Skeletal muscle cell (primary cell): Measurements from ENCODE around the gene SCGB3A1.

Source experiments
- DNase-seq: peaks from one replicate; pipeline ENCODE4 v3.0.0-alpha.2; 2010; ENCODE audit warnings: low read depth
- H3K4me3 ChIP-seq: 2 replicates; pipeline ENCODE4 v1.5.1; 2011; ENCODE audit warnings: low read depth, mild to moderate bottlenecking, control low read depth, low read length, moderate library complexity

SCGB3A1 gene, protein sequence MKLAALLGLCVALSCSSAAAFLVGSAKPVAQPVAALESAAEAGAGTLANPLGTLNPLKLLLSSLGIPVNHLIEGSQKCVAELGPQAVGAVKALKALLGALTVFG

DNA sequence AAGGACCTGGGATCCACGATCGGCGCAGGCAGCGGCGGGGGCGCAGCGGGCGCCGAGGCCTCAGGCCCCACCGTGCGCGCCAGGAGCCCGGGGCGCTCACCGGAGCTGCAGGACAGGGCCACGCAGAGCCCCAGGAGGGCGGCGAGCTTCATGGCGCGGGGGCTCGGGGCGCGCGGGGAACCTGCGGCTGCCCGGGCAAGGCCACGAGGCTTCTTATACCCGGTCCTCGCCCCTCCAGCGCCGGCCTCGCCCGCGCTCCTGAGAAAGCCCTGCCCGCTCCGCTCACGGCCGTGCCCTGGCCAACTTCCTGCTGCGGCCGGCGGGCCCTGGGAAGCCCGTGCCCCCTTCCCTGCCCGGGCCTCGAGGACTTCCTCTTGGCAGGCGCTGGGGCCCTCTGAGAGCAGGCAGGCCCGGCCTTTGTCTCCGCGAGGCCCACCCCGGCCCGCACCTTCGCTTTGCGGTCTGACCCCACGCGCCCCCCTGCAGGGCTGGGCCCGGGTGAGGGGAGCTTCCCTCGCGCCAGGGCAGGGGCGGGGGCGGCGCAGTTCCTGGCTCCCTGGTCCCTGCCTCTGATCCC, at the start of gene SCGB3A1:
Gene SCGB3A1 (minus strand): TSS at position 189 of the 577 bp plus-strand sequence. CDS start 37 bp downstream, at position 152.
- no peak for DNase-seq

GRCh38 chr5:180640611-180640860, 49.2 kb upstream of the SCGB3A1 start:
- DNase-seq = no peak
- H3K4me3 ChIP-seq = no peak overlapping the region

More for the DNA sequence above, at the start of gene SCGB3A1:
- H3K4me3 ChIP-seq = peak within 1 kb of the TSS; percentile 18

DNA sequence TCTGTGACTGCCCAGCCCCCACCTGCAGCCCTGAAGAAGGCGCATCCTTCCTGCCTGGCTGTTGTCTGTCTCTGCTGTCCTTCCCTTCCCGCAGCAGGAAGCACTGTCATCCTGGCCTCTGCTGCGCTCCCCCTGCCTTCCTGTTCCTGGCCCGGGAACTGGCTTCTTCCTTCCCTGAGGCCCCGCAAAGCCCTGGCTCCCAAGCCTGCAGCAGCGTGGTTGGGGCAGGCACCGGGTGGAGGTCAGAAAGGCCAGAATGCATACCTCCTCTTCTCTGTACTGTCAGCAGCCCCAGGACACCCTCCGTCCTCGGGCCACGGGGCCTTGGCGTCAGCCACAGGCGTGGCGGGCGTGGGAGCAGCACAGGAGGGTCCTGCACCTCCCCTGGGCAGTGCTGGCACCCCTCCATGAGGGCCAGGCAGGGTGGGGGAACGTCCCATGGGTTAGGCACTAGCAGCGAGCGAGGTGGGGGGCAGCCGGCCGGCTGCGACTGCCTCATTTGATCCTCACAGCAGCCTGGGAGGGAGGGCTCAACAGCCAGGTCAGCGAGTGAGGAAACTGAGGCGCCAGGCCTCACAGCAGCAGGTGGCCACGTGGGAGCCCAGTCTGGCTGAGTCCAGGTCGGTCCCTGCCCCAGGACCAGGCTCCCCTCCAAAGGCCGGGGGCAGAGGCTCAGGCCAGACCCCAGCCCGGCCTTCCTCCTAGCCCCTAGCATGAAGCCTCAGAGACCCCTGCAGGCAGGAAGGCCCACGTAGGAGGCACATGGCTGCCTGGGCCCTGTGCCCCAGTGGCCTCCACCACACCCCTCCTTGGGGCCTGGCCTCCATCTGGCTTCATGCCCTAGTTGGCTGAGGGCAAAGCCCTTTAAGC, 48.7 kb upstream of the SCGB3A1 start:
- DNase-seq = no peak
- no peak overlapping the region for H3K4me3 ChIP-seq

- DNase-seq = no peak
- H3K4me3 ChIP-seq = no peak overlapping the region
These were observed 48.0 kb upstream of the SCGB3A1 start for GRCh38 chr5:180639287-180639686.

DNA sequence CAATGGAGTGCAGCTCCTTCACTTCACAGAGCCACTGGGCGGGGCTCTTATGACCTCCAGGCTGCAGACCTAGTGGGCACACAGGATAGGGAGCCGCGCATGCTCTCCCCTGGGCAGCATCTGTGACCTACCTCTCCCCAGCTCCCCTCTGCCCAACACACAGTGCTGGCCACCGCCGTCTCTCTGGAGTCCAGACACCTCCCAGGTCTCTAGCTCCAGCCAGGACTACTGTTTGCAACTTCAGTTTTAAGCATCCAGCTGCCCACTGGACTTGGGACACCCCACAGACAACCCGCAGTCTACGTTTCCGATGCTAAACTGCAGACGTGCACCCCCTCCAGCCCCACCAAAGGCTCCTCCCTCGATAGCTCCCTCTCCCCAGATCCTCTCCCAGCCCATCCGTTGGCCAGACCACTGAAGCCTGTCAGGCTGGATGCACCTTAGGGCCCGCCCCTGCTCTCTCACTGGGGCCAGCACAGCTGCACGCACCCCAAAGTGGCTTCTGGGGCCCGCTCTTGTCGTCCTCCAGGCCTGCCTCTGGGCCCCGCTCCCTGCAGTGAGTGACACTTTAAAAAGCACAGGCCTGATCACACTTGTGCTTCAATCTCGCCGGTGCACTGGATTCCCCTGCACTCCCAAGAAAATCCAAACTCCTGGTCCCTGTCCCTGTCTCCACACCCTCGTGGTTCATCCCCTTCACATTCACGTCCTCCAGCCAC, 46.8 kb upstream of the SCGB3A1 start:
- H3K4me3 ChIP-seq = no peak overlapping the region
- no peak for DNase-seq

- DNase-seq = peak; percentile 6
- H3K4me3 ChIP-seq = no peak overlapping the region
These were observed 45.2 kb upstream of the SCGB3A1 start for GRCh38 chr5:180636403-180637075.

GRCh38 chr5:180636016-180636402, 44.7 kb upstream of the SCGB3A1 start:
- no peak overlapping the region for H3K4me3 ChIP-seq
- no peak for DNase-seq

- DNase-seq = no peak
- H3K4me3 ChIP-seq = no peak overlapping the region
These were observed 42.2 kb upstream of the SCGB3A1 start for GRCh38 chr5:180633283-180634177.

- H3K4me3 ChIP-seq = no peak overlapping the region
- DNase-seq = no peak
These were observed 41.5 kb upstream of the SCGB3A1 start for GRCh38 chr5:180632768-180633167.

DNA sequence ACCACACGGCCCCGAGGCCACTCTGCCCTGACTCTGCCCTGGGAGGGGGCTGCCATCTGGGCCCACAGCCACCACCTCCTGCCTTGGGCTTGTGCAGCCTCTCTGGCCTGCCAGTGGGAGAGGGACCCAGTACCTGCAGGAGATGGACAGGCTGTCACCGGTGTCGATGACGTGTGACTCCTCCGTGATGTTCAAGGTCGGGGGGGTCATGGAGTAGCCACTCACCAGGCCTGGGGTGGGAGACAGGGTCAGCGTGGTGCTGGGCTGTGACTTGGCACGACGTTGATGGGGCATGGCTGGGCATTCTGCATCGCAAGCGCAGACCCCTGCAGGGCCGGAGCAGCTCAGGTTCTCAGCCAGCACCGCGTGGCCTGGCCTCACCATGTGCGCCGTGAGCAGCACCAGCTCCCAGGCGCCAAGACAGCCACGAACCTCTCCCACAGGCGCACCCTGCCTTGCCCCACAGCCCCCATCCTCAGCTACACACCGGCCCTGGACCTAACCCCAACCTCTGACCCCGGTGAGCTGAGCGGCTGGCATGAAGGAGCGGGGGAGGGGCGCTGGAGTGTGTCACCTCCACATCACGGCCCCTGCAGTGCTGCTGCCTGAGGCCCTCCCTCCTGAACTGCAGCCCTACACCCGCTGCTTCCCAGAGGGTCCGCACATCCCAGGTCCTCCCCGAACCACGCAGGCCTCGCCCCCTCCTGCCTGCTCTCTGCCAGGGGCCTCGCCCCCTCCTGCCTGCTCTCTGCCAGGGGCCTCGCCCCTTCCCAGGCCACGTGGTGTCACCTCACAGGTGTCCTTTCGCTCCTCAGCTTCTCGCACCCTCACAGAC, 40.5 kb upstream of the SCGB3A1 start:
- DNase-seq = no peak

GRCh38 chr5:180630426-180630825, 39.1 kb upstream of the SCGB3A1 start:
- H3K4me3 ChIP-seq = no peak overlapping the region
- no peak for DNase-seq

More for the DNA sequence above, 40.5 kb upstream of the SCGB3A1 start:
- H3K4me3 ChIP-seq = no peak overlapping the region

DNA sequence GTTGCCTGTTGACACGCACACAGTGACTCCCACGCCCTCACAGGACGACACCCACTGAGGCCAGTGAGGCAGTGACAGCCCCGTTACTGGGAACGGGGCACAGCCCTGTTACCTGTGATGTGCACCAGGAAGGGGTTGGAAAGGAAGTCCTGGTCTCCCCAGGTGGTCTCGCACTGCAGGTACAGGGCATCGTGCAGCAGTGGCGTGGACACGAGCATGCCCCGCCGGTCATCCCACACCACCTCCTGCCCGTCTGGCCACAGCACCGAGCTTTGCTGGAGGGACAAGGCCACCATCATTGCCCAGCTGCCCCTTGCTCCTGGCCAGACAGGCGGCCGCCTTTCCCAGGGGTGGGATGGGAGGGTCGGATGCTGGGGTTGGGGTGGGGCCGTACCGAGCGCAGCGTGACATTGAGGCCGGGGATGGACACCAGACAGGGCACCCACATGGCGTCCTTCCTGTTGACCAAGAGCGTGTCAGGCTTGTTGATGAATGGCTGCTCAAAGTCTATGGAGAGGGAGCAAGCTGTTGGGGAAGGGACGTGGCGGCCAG, 38.6 kb upstream of the SCGB3A1 start:
- DNase-seq = no peak
- H3K4me3 ChIP-seq = no peak overlapping the region

DNA sequence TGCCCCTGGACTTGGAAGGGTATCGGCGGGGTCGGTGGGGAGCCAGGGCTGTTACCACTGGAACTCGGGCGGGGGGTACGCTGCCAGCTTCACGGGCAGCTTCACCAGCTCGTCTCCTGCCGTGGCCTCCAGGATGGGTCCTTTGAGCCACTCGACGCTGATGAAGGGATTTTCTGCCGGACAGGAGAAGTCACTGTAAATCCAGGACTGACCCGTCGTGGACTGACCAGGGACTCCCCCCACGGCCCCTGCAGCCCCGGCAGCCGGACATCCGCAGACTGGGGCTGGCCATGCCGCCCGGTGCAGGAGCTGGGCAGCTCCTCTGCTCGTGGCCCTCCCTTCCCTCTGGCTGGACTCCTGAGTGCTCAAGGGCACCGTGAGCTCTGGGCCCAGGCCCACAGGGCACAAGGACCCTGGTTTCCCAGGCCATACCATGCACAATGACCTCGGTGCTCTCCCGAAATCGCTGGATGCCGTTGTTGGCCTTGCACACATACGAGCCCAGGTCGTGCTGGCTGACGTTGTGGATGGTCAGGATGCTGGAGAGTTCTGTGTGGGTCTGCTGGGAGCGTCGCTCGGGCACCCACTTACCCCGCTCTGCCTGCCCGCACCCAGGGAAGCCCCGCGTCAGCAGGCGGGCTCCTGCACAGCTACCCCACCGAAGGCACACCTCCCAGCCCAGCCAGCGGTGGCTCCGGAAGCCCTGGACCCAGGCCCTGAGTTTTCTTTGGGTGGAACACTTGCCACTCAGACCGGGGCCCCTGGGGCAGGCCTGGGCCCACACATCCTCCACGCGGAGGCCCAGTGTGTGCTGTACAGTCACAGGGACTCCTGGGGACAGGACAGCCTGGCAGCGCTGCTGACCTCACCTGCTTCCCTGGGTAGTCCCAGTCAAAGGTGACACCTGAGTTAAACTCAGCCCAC, 37.8 kb upstream of the SCGB3A1 start:
- DNase-seq = no peak
- no peak overlapping the region for H3K4me3 ChIP-seq

DNA sequence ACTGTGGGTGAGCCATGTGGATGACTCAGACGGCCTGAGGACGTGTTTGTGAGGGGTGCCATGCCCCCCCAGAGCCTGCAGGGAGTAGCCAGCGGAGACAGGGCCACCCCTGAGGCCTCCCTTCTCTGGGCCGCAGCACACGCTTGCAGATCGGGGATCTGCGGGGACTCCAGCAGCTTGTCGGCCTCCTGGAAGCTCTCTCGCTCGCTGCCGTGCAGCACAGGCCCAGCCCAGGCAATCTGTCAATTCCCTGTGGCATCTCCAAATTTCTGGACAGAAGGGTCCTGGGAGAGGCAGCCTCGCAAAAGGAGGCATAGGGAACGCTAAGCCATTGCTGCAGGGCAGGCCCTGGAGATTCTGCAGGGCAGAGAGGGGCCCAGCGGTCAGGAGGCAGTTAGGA, 36.9 kb upstream of the SCGB3A1 start:
- H3K4me3 ChIP-seq = no peak overlapping the region
- no peak for DNase-seq

DNA sequence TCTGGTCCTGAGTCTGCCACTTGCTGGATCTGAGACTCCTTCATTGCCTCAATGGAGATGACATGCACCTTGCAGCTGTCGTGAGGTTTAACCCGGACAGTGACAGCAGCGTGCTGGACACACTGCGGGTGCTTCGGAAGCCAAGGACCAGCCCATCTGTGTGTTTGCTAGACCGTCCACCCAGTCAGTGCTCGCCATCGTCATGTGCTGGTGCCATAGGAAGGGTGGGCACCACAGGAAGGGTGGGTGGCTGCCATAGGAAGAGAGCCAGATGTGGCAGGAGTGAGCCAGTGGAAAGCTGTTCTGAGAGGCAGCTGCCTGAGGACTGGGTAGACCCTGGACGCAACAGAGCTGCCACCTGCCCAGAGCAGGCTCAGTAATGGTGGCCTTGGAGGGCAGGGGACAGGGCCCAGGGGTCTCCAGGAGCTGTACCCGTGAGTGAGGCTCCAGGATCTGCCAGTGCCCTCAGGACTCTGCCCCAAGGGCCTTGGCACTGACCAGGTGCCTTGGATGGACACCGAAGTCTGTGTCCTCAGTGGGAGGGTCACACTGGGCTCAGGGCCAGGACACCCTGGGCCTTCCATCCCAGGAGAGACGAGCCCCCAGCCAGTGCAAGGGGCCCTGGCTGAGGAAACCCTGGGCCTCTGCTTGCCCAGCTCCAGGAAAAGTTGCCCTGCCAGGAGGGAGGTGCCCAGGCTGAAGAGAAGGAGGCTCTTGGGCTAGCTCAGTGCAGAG, 36.3 kb upstream of the SCGB3A1 start:
- H3K4me3 ChIP-seq = no peak overlapping the region
- no peak for DNase-seq

- H3K4me3 ChIP-seq = no peak overlapping the region
- DNase-seq = no peak
These were observed 35.5 kb upstream of the SCGB3A1 start for GRCh38 chr5:180626661-180627385.
